ENCODE measurements around the gene MSMO1.
"Not testable (repeated sequence)": the region's sequence is repeated elsewhere in the genome, so short reads cannot be mapped to it uniquely, and the experiment has no call there.

MSMO1 gene

DNA sequence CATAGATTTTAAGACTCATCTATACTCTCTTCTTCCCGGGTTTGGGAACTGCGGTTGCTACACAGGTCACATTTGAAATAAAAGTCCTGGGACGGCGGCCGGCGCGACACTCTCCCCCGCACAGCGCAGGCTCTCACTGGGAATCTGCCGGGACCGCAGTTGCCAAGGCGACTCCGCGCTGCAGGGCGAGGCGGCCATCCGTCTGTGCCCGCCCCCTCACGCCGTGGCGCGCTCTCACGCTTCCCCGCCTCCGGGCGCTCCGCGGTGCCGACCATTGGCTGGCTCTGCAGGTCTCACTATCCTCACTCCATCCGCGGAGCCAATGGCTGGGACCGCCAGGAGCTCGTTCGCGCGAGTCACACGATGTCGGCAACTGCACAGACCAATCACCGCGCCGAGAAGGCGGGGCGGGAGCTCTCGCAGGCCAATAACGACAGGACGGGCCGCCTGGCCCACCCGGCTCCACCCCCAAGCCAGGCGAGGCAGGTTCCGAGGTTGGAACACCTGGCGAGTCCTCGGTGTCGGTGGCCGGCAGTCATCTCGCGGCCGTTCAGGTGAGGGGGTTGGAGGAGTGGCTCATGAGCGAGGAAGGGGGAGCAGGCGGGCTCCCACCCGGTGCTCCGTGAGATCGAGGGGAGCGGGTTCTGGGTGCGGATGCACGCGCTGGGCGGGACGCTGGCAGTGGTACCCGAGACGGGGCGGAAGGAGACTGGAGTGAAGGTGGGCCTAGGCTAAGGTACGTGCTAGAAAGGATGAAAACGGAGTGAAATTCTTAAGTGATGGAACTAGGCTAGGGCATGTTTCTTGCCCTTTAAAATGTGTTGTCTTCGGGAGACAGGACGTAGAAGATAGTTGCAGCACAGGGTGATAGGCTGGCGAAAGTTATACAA lies at the start of gene MSMO1:
MSMO1 (plus strand) TSS at position 459 of the 890 bp plus-strand sequence. CDS start 5,702 bp downstream, outside the sequence.
- peak; percentile 100 for DNase-seq (ENCODE audit: low read depth, low spot score)

DNA sequence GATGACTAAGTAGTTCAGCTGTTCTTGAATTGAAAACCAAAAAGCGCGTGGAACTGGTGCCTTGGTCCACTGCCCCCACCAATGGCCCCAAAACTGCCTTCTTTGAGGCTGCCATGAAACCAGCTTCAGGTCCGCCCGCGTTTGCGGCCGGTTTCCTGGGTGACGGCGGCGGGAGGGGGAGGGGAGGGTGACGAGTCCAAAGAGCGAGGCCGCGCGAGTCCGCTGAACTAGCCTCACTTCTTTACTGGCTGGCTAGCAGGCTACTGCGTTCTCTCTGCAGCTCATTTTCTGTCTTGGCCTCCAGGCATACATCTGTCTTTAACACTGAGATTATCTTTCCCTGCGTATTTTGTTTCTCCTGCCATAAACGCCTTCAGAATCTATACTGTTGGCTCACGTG lies 47.9 kb upstream of the MSMO1 start:
- not testable (repeated sequence) for DNase-seq (ENCODE audit: low read depth, low spot score)

DNA sequence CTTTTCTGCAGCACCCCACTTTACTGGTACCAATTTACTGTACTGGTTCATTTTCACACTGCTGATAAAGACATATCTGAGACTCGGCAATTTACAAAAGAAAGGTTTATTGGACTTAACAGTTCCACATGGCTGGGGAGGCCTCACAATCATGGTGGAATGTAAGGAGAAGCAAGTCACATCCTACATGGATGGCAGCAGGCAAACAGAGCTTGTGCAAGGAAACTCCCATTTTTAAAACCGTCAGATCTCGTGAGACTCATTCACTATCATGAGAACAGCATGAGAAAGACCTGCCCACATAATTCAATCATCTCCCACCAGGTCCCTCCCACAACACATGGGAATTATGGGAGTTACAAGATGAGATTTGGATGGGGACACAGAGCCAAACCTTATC lies 42.8 kb upstream of the MSMO1 start:
- not testable (repeated sequence) for DNase-seq (ENCODE audit: low read depth, low spot score)

DNA sequence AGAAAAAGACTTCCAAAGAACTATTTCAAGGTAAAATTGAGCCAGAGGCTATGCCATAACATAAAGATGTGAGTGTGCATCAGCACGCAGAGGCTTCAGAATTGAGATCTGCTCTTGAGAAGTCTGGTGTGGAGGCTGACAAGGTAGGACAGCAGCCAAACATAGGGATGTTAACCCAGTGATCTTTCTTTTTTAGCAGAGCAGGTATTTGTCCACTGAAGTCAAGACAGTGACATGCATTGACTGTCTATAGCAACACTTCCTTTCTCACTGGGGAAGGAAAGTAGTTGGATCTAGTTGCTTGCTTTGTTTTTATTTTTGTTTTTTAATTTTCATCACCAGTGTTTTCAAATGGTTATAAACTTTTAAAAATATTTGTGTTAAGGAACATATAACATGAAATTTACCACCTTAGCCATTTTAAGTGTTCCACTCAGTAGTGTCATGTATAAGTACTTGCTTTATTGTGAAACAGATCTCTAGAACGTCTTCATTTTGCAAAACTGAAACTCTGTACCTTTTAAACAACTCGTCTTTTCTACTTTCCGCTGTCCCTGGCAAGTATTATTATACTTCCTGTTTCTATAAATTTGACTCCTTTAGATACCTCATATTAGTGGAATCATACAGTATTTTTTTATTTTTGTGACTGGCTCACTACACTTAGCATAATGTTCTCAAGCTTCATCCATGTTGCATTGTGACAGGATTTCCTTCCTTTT lies 40.7 kb upstream of the MSMO1 start:
- not testable (repeated sequence) for DNase-seq (ENCODE audit: low read depth, low spot score)

DNA sequence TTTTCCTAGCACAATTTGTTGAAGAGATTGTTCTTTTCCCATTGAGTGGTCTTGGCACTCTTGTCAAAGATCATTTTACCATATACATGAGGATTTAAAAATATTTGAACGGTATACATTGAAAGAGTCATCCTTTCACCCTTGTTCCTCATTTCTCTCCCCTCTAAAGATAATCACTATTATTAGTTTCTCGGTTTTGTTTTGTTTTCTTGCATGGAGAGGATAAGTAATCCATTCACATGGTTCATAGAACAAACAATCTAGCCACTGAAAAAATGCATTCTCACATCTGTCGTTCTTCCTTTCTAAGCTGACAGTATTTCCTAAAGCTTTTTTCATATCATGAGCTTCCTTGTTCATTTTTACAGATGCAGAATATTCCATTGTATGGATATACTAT lies 39.2 kb upstream of the MSMO1 start:
- no peak for DNase-seq (ENCODE audit: low read depth, low spot score)

DNA sequence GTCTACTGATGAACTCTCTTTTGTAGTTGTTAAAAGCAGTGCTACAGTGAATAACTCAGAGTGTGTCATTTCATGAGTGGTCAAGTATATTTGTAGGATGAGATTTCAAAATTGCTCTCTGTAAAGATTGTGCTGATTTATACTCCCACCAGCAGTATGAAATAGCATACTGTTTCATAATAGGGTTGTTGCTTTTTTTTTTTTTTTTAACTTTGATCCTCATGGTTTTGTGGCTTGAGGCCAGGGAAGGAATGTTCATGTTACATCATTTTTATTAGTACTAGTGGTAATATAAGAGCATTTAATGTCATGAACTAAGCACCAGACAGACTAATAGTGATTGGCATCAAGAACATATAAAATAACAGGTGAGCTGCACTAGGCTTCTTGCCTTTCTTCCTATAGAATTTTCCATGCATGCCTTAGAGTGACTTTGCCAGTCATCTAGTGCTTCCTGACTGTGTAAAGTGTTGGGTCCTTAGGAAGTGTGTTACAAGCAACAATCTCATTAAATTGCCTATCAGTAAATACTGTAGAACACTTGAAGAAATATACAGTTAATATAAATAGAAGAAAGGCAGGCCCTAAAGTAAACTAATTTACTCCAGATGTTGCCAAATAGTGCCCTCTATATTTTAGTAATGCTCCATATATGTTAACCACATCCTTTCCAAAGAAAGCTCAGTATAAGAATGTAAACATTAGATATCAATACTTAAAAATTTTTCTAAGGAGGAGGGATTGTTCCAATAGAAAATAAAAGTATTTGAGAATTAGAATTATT lies 38.6 kb upstream of the MSMO1 start:
- no peak for DNase-seq (ENCODE audit: low read depth, low spot score)

DNA sequence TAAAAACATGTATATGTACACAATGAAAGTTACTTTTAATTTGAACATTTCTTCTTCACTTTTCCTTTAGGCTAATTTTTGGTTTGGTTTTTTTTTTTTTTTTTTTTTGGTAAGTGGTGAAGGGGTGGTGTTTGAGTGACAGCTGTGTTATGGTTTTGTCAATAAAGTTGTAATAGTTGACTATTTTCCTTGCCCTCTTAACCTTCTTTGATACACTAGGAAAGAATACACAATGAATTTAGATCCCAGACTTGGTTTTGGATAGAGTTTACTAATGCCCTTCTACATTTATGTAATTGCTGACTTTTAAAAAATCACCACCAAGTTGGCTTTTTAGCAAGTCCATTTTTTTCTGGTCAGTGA lies 38.1 kb upstream of the MSMO1 start:
- DNase-seq (ENCODE audit: low read depth, low spot score): no peak

DNA sequence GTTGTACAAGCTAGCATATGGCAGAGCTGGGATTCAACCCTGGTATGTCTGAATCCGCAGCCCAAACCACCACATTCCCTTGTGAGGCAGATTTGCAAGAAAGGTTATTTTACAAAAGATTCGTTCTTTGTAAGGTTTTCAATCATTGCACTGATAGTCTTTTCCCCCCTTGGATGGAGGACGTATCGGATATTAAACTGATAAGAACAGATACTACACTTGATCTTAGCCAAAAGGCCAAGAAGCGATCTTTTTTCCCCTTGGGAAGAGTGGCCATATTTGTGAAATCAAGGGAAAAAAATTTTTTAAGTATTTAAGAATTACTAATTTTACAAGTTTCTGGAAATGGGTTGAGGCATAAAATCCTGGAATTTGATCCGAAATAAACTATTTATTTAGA lies 34.4 kb upstream of the MSMO1 start:
- DNase-seq (ENCODE audit: low read depth, low spot score): no peak

DNA sequence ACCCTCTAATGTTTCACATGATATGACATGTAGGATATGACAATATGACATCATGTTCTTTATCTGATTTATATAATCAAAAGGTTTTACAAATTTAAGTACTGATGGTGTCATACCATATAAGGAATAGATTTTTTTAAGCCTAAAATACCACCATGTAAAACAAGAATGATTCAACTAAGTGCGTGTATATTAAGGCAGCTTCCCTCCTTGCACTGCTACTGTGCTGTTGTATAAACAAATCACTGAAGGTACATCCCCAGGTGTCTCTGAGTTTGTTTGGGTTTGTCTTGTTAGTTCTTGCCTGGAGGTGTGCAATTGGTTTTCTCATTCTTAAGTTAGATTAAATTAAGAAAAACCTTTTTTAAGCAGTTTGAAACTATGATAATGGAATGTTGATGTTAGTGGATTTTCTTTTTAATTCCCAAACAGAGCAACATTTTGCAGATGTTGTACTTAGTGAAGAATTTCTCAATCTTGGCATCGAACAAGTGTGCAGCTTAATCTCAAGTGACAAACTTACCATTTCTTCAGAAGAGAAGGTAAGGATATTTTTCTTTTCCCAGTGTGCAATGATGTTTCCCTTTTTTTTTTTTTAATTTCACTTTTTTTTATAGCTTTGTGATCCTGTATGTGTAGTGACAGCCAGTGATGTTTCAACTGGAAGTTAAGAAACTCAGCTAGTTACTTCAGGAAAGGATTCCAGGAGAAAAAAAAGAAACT lies 33.4 kb upstream of the MSMO1 start:
- no peak for DNase-seq (ENCODE audit: low read depth, low spot score)

DNA sequence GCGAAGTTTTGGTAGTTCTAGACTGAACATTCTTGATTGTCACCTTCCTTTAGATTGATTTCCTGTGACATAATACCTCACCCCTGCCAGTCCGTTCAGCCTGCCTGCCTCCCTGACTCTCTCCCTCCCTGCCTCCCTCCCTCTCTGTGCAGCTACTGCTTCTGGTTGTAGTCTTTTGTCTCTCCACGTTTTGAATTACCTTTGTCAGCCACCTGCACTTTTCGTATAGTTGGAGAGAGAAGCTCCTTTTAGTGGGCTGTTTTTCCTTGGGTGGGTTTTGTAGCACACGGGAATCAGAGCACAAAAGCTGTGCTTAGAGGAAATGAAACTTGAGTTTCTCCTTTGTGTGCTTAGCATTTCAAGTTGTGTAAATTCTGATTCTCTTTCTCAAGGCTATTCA lies 32.6 kb upstream of the MSMO1 start:
- DNase-seq (ENCODE audit: low read depth, low spot score): peak; percentile 8

DNA sequence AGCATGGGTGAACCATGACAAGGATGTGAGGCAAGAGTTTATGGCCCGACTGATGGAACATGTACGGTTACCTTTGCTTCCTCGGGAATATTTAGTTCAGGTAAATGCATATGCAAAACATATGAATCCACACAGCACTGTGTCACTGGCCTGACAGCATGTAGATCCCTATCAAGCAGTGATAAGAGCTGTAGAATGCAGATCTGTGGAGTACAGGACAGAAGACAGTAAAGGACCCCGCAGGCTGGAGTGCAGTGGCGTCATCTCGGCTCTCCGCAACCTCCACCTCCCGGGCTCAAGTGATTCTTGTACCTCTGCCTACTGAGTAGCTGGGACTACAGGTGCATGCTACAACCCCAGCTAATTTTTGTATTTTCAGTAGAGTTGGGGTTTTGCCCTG lies 29.8 kb upstream of the MSMO1 start:
- DNase-seq (ENCODE audit: low read depth, low spot score): no peak

DNA sequence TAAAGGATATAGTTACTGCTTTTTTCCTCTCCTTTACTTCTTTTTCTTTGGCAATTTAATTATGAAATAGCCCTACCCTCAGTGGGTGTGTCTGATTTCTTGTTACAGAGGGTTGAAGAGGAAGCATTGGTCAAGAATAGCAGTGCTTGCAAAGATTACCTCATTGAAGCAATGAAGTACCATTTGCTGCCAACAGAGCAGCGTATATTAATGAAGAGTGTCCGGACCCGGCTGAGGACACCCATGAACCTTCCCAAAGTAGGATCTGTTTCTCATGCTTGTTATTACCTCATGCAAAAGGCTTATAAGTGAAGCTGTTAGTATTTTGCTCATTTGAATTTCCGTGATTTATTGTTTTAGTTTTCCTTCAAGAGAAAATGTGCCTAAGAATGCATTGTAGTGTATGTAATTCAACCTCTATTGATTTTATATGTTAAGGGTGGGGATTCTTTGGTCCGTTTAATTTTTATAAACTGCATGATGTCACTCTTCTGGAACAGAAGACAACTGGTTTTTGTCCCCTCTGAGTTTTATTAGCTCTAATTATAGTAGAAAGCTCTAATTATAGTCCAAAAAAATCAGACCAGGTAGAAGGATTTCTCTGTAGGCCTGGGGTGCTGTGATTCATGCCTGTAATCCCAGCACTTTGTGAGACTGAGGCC lies 27.9 kb upstream of the MSMO1 start:
- DNase-seq (ENCODE audit: low read depth, low spot score): no peak

DNA sequence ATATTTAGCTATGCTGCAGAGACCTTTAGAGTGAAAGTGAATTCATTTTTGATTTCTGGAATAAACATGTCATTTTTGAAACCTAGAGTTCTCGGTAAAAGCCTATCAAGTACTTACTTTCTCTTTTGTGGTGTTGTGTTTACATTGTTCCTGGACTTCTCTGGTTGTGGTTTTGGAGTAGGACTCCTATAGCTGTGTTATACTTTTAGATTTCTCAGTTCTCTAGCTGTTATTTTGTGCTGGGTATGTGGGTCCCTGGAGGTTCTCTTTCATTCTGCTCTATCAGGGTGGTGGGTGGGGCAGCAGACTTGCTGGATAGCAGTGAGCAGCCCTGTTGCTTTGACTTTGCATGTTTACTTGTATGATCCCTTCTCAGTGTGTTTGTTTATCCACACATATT lies 25.6 kb upstream of the MSMO1 start:
- DNase-seq (ENCODE audit: low read depth, low spot score): no peak

DNA sequence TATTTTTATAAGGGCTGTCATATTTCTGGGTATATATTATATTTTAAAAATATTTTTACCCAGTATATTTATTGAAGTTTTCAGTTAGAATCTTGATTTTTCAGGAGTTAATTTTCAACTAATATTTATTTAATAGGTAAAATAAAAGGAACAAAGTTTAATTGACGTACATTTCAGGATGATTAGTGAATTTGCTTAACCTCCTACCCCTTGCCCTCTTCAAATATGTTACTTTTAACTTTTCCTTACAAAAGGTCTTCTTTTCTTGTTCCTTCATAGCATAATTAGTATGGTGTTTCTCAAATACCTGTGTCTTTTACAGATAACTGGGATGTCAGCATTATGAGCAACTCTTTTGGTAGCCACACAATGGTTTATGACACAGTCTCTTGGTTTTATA lies 24.8 kb upstream of the MSMO1 start:
- DNase-seq (ENCODE audit: low read depth, low spot score): no peak

DNA sequence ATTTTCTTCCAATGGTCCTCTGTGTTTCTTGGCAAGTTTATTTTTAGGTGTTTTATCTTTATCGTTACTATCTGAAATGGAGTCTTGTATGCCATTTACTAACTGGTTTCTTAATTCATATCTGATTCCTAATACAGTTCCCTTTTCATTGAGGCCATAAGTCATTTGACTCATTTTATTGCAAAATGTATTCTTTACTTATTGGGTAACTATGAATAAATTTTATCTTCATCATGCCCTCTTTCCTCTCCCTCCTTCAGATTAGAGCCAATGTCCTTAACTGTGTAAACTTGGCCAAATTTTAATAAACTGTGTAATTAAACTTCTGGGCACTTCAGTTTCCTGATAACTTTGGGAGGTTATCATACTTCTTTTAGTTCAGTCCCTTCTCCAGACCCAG lies 19.3 kb upstream of the MSMO1 start:
- DNase-seq (ENCODE audit: low read depth, low spot score): no peak

DNA sequence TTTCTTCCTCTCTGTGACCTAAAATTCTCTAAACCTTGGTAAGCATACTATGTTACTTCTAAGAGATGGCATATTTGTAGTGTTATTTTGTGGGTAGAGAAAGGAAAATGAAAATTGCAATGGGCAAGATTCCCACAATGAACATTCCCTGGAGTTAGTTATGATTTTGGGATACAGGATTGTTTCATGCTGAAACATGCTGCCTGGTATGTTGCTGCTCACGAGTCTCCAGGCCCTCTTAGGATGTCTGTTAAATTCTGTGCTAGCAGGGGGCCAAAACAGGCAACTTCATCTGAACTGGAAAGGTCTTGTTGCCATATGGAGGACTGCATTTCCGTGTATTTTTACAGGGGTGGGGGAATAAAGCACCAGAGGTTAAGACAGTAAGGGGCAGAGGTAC lies 18.9 kb upstream of the MSMO1 start:
- no peak for DNase-seq (ENCODE audit: low read depth, low spot score)

DNA sequence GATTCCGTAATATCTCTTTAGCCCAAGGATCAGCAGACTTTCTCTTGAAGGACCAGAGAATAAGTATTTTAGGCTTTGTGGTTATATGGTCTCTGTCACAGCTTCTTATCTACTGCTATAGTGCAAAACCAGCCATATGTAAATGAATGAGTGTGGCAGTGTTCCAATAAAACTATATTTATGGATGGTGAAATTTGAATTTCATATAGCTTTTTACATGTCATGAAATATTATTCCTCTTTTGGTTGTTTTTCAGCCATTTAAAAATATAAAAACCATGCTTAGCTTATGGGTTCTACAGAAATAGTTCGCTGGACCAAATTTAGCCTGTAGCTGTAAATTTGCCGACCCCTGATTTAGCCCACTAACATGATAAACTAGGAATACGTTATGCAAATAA lies 18.0 kb upstream of the MSMO1 start:
- no peak for DNase-seq (ENCODE audit: low read depth, low spot score)

DNA sequence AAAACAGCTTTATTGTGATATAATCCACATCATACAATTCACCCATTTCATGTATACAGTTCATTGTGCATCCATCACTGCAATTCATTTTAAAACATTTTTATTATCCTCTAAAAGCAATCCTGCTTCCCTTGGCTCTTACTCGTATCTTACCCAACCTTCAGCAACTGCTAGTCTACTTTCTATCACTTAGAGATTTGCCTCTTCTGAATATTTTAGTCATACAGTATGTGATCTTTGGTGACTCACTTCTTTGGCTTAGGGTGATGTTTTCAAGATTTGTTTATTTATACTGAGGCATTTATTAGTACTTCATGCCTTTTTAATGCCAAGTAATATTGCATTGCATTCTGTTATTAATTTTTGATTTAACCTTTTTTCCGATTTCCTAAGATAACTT lies 15.0 kb upstream of the MSMO1 start:
- DNase-seq (ENCODE audit: low read depth, low spot score): no peak

DNA sequence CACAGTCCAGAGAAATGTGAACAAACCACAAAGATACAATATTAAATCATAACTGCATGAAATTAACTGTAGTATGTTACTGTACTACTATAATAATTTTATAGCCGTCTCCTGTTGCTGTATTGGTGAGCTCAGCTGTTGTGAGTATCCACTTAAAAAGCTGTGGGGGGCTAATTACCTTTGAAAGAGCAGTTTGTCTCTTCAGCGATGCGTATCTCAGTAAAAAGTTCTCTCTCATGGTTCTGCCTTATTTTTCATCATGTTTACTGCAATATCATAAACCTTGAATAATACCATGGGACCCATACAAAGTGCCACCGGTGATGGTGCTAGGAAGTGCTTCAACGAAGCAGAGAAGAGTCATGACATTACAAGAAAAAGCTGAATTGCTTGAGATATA lies 8.4 kb upstream of the MSMO1 start:
- no peak for DNase-seq (ENCODE audit: low read depth, low spot score)

DNA sequence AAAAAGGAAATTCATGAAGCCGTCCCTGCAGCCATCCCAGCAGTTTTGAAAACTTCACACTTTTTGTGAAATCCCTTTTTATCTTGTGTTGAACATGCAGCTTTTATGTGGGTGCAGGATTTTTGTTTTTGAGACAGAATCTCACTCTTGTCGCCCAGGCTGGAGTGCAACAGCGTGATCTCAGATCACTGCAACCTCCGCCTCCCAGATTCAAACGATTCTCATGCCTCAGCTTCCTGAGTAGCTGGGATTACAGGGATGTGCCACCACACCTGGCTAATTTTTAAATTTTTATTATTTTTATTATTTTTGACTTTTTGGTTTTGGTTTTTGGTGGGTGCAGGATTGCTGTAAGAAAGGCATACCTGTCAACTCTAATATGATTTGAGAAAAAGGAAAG lies 8.0 kb upstream of the MSMO1 start:
- DNase-seq (ENCODE audit: low read depth, low spot score): no peak

DNA sequence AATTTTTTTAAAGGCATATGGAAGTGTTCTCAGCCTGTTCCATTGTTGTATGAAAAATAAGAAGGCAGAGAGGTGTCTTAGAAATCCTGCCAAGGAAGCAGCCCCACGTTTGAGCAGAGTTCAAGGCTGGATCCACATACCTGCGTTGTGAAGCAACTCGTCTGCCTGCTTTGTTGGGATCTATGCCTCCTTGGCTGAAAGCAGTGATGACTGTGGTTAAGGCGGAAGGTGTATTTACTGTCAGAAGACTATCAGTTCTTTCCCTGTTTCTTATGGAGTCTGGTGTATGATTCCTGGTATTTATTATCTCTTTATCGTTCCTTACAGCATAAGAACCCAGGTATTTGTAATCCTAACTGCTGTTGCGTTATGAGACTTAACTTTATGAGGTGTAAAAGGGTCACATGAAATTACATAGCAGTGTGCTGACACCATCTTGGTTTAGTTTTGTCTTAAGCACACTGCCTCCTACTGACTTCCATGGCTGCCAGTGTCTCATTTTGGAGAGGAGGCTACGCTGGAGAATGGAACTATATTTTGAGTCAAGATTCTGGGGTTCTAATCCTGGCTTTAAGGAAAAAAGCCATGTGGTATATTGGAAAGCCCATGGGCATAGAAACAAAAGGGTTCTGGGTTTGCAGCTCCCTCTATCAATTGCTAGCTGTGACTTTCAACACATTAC lies 3.1 kb upstream of the MSMO1 start:
- no peak for DNase-seq (ENCODE audit: low read depth, low spot score)
